Esophagus mucosa (tissue), 1 donor: ENCODE measurements around the gene CATSPER3. TPM values are rescaled to one million over a fixed set of nuclear protein-coding genes. Genes with fewer than 3 reads are reported as not detected.

Source experiments
- ATAC-seq: fragments of 200-7000 bp; cut with Tn5 transposase; one replicate; pipeline ENCODE4 v1.9.1; 2020
- total RNA-seq: library from RNA; stranded (reverse); gene quantifications from one replicate; pipeline ENCODE4 v1.2.4, GENCODE V29; 2023
- donor health status: DM: yes; HTN: yes; CAD: no.

Gene CATSPER3
- total RNA-seq, 1 donor from 2014 or later: 0.40 TPM

DNA sequence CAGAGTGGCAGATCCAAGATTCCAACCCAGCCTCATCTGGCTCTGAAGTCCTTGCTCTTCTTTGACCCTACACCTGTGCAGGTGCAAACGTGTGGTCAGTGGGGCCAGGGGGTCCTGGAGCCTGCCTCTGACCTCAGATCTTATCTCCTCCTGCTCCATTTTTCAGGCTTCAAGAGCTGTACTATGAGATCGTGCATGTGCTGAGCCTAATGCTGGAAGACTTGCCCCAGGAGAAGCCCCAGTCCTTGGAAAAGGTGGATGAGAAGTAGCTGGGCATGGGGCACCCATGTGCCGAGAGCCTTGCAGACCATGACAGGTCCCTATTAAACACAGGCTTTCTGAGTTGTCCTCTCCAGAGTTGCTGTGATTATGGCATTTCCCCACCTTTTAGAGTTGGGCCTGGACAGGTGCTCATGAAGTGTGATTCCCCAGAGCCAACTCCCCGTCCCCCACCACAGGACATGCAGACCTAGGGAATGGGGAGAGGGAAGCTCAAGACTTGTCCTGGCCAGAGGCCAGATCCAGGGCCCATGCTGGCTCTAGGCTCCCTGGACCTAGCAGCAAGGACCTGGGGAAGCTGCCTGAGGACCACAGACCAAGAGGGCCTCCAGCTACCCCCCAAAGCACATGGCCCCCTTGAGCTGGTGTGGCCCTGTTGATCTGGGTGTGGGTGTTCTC lies 43.8 kb downstream of the CATSPER3 start:
- ATAC-seq: no peak

DNA sequence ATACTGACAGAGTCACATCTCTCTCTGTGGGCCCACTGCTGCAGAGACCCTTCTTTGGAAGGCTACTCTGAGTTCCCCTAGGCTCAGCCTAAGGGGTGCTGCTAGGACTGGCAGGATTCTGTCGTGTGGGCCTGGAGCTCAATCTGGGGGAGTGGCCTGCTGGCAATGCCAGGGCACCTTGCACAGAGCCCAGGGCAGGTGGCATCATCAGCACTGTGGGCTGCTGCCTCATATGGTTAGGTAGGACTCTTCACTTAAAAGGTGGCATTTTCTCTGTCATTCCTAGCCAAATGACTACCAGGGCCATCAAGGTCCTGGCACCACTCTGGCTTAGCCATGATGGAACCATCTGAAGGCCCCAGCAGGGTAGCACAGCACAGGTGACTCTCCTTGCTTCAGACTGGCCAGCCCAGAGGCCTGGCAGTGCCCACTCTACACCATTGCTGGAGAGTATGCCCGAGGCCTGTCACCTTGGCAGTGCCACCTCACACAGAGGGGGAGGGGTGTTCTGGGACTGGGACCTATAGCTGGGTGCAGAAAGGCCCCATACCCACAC lies 44.4 kb downstream of the CATSPER3 start:
- ATAC-seq: no peak

DNA sequence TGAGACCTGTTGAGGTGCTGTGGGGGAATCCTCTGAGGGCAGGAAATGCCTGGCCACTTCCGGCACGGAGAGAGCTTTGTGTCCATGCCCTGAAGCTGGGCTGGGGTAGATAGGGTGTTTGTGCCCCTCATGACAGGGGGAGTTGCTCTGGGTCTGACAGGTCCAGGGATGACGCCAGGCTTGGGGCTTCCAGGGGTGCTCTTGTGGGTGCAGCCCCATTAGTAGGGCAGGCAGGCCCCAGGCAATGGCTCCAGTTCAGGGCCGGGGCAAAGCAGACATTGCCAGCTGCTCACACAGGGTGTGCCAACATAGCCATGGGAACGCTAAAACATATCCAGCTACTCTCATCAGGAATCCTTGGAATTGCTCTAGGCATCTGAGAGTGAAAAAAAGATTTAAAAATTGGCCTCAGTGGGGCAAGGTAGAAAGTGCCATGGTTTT lies 45.3 kb downstream of the CATSPER3 start:
- peak; percentile 44 for ATAC-seq

DNA sequence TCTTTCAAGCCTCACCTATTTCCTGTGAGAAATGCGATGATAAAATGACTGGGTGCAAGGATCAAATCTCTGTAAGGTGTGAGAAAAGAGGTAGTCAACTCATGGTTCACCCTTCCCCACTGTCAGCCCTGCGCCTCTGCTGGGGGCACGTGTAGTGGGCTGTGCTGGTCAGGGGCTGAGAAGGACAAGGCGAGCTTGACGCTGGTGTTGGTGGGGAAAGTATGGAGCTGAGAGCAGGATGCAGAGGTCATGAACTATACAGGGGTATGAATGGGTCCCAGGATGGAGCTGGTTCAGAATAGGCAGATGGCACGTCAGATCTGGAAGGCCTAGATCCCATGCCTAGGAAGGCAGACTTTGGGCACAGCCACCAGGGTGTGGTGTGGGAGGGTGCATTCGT lies 45.7 kb downstream of the CATSPER3 start:
- ATAC-seq: no peak

DNA sequence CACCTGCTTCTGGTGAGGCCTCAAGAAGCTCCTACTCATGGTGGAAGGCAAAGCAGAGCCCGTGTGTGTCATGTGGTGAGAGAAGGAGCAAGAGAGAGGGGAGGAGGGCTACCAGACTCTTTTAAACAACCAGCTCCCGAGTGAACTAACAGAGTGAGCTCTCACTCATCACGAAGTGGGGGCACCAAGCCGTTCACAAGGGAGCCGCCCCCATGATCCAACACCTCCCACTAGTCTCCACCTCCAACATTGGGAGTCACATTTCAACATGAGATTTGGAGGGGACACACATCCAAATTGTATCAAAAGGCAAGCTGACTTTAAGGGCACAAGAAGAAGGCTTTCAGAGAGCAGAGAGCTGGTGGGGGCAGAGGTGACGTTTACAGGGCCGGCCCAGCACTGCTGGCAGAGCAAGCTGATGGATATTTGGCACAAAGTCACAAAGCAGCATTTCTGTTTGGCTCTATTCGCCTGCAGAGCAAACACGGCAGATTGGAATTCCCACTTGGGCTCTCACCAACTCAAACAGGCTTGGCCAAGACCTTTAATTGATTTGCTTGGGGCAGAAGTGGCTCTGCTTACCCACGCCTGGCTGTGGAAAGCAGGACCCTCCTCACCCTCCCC lies 46.4 kb downstream of the CATSPER3 start:
- ATAC-seq: peak; percentile 7

DNA sequence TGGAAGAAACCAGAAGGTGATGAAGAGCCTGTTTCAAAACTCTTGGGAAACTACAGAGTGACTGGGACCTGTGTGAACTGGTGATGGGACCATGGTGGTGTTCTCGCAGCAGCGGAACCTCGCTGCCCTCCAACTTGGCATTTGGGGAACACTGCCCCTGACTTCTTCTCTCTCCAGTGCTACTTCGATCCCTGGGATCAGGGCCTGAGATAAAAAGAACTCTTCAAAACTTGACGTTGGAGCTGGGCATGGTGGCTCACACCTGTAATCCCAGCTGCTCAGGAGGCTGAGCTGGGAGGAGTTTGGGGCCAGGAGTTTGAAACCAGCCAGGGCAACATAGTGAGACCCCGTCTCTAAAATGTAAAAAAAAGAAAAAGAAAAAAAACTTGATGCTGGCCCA lies 48.2 kb downstream of the CATSPER3 start:
- no peak for ATAC-seq

DNA sequence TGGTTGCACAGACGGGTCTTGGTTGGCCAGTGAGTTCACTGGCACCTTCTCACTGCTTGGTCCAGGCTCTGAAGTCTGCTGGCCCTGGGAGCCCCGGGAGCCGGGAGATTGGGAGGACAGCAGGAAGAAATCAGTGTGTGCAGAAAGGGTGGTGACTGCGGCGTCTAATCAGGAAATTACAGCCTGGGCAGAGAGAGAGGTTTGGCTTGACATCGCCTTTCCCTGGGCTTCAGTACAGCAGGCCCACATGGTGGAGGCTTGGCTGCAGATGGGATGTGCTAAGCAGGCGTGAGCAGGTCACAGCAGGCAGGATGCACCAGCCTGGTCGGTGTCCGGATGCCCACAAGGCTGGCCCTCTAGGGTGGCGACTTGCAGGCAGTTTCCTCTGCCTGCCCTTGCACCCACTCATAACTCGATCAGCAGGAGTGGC lies 49.2 kb downstream of the CATSPER3 start:
- peak; percentile 6 for ATAC-seq

DNA sequence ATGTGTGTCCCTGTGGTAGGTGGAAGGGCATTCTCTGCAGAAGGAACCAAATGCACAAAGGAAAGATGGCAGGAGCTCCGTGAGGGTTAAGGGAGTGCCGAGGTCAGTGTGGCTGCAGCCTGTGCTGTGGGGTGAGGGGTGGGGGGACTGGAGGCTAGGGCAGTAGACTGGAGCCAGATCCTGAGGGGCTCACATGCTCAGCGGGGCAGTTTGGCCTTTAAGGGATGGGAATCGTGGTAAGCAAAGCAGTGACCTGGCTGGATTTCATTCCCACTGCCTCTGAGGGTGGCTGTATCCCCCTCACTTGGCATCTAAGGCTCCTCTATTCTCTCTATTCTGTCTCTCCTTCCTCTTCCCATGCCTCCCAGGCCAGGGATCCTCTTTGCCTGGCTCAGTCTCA lies 50.8 kb downstream of the CATSPER3 start:
- no peak for ATAC-seq

DNA sequence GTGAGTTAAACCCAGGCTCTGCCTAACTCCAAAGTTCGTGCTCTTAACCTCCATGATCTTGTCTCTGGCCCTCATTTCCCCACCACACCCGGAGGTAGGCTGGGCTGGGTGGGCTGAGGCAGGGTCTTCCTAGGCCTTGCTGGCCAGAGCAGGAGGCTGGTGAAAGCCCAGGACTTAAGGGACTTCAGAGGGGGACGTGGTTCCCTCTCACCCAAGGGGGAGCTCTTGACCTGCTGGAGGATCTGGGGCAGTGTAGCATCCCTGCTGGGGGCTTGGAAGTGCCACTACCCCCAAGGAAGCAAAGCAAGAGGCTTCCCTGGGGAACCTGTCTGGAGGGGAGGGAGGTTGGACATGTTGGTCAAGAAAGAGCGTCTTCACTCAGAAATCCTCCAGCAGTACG lies 51.6 kb downstream of the CATSPER3 start:
- ATAC-seq: peak; percentile 1

DNA sequence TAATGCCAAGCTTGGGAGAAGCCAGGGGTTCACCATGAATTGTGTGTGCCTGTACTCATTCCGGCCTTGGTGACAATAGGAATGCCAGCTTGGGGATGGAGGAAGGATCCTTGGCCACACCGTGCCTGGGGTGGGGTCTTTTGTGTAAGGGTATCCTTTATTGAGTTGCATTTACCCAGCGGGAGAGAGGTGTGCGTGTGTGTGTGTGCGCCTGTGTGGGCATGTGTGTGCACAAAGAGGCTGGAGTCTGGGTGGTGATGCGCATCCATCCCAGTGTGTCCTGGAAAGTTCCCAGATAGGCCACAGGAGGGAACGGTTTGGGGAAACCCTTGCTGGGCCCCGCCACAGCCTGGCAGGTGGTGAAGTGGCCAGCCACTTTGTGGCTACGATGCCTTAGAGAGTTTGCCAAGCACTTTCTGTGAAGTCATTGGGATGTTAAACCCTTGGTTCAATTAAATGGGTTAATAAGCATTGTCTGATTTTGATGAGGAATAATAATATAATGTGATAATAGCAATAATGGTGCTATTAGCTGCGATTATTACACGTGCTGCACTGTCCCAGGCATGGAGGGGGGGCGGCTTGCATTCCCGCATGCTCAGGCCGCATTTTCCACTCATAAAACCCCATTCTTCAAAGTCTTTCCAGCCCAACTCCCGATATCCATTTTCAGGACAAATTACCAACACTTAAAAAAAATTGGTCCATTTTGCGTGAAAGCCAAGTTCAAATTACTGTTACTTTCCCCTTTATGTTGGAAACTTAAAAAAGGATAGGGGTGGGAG lies 52.6 kb downstream of the CATSPER3 start:
- ATAC-seq: peak; percentile 4

DNA sequence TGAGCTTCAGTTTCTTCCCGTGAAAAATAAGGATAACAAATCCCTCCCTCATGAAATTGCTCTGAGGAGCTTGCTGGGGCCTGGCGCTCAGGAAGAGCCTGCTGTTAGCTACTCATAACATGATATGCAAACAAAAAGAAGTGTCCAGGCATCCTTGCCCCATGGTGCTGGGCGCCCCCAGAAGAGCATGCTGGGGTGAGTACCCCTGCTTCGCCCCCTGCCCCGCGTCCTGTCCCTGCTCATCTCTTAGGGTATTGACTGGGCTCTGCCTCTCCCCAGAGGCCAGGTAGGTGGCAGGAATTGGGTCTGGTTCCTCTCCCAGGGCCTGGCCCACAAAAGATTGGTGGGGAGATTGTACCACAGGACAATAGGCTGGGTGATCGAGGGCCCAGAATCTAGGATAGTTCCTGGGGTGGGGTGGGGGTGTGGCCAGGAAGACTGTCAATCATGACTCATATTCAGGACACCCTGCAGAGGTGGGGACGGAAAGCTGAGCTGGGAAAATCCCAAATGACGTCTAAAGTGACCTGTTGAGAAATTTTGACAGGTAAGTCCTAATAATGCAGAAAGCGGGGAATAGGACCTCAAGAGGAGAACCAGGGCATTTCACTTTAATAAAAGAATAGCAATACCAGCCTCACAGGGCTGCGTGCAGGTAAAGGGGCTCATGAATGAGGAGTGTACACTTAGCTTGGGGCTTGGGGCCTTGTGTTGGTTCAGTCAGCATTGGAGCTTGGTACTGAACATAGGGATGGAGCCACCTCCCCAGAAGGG lies 57.4 kb downstream of the CATSPER3 start:
- ATAC-seq: peak; percentile 54

DNA sequence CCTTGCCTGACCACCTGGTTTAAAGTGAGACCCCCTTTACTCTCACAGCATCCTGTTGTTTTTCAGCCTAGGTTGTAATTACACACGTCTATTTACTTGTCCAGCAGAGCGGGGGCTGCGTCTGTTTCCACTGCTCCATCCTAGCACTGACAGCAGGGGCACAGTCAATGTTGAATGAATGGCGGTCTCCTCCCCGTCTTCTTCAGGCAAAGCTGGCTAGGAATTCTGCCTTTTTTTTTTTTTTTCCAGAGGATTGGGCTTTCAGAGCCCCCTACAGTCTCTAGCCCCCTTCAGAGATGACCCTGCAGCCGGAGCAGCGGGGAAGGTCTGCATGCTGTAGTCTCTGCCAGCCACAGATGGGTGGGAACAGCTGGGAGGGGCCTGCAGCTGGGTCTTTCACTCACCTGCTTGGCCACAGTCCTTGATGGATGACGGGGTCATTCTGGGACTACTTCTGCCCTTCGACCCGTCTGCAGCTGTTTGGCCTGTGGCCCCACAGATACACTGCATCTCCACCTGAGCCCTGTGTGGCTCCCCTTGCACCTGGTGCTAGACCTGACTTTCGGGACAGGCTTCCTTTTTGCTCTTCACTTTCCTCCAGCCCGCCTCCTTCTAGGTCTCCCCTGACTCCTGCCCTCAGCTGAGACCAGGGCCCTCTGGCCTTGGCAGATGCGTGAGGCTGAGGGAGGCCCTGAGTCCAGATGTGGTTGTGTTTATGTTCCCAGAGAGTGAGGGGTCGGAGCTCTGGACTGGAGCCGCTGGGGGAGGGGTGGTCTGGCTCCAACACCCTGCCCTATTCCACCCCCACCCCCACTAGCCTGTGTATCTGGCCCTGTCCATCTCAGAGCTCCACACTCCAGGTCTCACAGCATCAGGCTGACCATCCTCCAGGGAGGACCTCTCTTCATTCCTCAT lies 58.3 kb downstream of the CATSPER3 start:
- peak; percentile 0 for ATAC-seq

DNA sequence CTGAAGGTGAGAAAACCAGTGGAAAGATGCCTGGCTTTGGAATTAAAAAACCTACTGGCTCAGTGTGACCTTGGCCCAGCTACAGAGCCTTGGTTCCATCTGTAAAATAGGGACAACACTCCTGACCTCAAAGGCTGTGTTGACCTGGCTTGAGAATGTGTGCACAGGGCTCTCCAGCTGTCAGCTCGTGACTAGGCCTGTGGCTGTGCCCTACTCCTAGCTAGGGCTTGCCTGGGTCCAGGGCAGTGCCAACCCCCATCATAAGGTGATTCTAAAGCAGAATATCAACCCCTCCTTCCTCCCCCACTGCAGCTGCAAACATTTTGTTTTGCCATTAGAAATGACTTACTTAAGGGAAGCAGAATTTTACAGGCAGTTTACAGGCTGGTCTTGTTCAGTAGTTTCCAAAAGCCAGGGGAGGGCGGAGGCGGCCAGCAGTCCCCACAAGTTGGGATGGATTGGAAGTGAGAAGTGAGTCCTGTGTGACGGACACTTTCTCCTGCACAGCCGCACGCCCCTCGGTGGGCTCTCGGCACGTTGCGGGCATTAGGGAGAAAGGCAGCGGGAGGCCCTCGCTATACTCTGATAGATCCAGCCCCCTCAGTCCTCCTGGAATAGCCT lies 59.0 kb downstream of the CATSPER3 start:
- ATAC-seq: no peak

DNA sequence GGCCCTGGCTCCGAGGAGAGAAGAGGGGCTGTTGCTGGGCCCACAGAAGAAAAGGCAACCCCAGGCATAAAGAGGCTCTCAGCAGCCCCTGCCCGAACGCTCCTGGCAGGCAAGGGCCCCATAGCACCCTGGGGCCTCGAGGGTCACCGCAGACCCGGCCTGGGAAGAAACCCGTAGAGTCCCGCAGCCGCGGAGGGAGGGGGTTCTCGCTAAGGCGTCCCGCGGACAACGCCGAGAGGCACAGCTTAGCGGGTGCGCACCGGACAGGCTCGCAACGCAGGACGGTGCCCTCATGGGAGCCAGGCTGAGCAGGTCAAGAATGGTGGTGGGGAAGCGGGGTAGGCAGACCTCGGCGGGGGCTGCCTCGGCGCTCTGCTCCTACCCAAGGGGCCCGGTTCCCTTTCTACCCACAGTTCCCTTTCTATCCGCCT lies 59.6 kb downstream of the CATSPER3 start:
- ATAC-seq: no peak

DNA sequence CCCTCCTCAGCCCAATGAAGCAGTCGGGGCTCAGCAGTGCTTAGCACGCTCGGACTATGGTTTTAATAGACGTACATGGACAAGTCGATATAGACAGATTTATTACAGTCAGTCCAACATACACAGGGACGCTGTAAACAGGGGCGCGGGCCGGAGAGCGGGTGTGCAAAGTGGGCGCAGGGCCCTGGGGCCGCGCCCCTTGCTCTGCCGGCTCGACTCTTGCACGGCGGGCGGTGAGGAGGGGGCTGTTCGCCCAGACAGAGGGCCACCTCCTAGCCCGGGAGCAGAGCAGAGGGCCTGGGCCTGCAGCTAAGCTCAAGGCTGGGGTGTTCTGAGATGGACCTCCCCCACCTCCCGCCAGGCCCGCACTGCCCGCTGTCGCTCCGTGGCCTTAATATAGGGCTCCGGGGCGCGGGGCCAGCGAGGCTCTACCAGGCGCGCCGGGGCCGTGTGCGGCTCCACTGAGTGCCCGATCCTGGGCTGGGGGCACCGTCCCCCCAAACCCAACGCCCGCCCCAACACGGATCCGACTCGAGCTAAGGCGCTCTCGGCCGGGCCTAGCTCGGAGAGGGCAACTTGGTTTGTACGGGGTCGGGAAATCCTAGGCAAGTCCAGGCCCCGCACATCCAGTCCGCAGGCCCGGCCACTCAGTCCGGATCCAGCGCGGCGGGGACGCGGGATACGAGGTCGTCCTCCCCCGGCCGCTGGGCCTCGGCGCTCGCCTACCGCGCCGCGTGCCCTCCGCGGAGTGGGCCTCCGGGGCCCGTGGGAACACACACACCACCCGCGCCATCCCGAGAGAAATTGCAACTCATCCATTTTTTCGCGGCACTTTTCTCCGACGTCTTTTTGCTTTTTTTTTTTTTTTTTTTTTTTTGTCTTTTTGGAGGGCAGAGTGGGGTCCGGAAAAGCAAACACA lies 60.2 kb downstream of the CATSPER3 start:
- ATAC-seq: no peak

DNA sequence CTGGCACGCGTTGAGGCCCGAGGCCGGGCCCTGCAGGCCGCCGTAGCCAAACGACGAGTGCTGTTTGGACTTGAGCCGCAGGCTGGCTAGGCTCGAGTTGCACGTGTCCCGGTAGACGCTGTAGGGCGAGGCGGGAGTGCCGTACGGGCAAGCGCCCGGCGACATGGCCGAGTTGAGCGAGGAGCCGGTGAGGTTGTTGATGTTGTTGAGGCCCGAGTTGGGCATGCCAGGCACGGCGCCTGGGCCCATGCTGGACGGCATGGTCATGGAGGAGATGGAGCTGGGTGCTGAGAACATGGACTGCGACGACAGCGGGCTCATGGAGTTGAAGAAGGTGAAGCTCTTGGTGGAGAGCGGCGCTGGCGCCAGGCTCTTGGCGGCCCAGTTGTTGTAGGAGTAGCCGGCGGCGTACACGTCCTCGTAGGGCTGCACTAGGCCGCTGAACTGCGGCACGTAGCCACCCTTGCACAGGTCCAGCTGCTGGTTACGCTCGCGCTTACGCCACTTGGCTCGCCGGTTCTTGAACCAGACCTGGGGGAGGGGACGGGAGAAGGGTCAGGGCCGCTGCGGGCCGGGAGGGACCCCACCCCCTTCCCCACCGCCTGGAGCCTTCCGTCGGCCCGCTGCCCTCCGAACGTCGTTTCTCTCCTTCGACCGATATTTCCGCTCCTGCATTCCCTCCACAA lies 61.2 kb downstream of the CATSPER3 start:
- peak; percentile 5 for ATAC-seq

DNA sequence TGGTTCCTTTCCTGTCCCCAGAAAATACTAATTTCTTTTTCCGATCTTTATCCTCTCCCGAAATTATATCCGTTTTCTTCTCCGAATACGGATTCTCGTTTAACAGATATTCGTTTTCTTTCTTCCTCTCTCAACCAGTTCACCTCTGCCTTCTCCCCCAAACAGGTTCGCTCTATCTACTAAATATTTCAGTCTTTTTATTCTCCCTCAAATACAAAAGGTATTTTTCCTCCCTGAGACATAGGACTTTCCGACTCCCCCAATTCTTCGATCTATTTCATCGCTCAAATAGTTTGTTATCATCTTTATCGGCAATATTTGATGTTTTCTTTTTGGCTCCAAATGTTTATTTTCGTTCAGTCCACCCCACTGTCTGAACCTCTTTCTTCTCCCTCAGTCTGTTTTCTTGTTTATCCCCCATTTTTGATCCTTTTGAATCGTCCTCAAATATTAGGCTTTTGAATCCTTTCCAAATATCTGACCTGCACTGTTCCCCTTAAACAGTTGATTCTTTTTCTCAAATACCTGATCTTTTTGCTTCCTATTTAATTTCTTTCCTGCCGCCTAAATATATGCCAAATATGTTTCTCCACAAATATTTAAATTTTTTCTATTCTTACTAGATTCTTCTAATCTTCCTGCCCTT lies 61.9 kb downstream of the CATSPER3 start:
- no peak for ATAC-seq

DNA sequence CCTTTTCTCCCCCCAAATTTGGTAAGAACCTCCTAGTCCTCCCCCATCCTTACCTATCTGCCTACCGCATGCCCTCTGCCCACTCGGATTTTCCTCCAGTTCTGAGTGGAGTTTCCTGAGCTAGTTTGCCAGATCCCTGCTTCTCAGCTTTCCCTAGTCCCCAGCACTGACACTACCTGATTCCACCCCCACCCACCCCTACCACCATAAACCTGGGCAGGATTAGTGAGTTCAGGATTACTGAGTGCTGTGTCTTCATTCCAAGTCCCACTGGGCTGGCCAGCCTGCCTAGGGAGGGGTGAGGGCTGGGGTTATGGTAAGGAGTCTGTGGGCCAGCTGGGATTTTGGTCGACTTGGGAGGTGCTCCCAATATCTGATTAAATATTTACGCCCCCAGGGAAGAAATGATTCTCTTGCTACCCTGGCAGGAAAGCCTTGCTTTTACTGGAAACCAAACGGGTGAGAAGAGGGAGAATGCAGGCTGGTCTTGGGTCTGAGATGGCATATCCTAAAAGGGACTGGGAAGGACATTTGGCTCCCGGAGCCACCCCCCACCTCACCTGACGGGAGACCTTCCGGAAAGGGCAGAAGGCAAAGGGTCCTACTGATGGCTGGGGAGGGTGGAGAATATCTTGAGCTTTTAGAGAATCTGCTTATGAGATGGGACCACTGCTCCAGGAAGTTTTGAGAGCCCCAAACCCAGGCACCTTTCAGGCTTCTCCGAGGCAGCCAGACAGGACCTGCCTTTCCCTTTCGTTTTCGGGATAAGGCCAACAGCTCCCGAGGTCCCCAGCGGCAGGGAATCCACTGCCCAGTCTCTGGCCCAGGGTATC lies 62.6 kb downstream of the CATSPER3 start:
- no peak for ATAC-seq
